KOPT-K1 (cell line): ENCODE data around the gene LIF.

Experiments
- H3K27ac ChIP-seq: fragments of 200-600 bp; sonication (generic); 2 replicates; pipeline ENCODE4 v1.5.1; 2016; ENCODE audit warnings: antibody characterized with exemption, mild to moderate bottlenecking, low read depth, low read length; ENCODE audit not compliant: poor library complexity, severe bottlenecking
- H3K36me3 ChIP-seq: fragments of 200-600 bp; sonication (generic); 2 replicates; pipeline ENCODE4 v1.5.1; 2017; ENCODE audit warnings: antibody characterized with exemption, mild to moderate bottlenecking, low read length, moderate library complexity; ENCODE audit not compliant: insufficient read depth
- H3K9me3 ChIP-seq: fragments of 200-600 bp; sonication (generic); 2 replicates; pipeline ENCODE4 v1.5.1; 2017; ENCODE audit warnings: antibody characterized with exemption, low read length, mild to moderate bottlenecking; ENCODE audit not compliant: insufficient read depth, poor library complexity, severe bottlenecking

Gene LIF

GRCh38 chr22:30261134-30261533 lies 14.6 kb upstream of the LIF start:
- no peaks in the 10 kb centered on the region for H3K9me3 ChIP-seq
- peak overlapping the region; percentile 67 for H3K27ac ChIP-seq
- peaks cover 35% of the 10 kb centered on the region for H3K36me3 ChIP-seq

GRCh38 chr22:30260682-30261081 lies 14.1 kb upstream of the LIF start:
- Histone ChIP-seq H3K36me3 (peaks cover 35% of the 10 kb centered on the region), H3K9me3 (no peaks in the 10 kb centered on the region), H3K27ac (peak overlapping the region; percentile 67)

GRCh38 chr22:30260276-30260675 lies 13.7 kb upstream of the LIF start:
- H3K36me3 ChIP-seq: peaks cover 35% of the 10 kb centered on the region
- peak overlapping the region; percentile 67 for H3K27ac ChIP-seq
- H3K9me3 ChIP-seq: no peaks in the 10 kb centered on the region

GRCh38 chr22:30254314-30254713 lies 7.8 kb upstream of the LIF start:
- H3K27ac ChIP-seq: peak overlapping the region; percentile 58
- no peaks in the 10 kb centered on the region for H3K9me3 ChIP-seq
- no peaks in the 10 kb centered on the region for H3K36me3 ChIP-seq

GRCh38 chr22:30253205-30253852 lies 6.8 kb upstream of the LIF start:
- Histone ChIP-seq H3K27ac (peak overlapping the region; percentile 58), H3K36me3 (no peaks in the 10 kb centered on the region), H3K9me3 (no peaks in the 10 kb centered on the region)

- no peaks in the 10 kb centered on the region for H3K9me3 ChIP-seq
- H3K27ac ChIP-seq: peak overlapping the region; percentile 58
- H3K36me3 ChIP-seq: no peaks in the 10 kb centered on the region
Observed at GRCh38 chr22:30252411-30253204, 6.0 kb upstream of the LIF start.

- no peaks in the 10 kb centered on the region for H3K9me3 ChIP-seq
- H3K27ac ChIP-seq: peak overlapping the region; percentile 58
- no peaks in the 10 kb centered on the region for H3K36me3 ChIP-seq
Observed at GRCh38 chr22:30251711-30252110, 5.2 kb upstream of the LIF start.

GRCh38 chr22:30250661-30251267 lies 4.2 kb upstream of the LIF start:
- no peaks in the 10 kb centered on the region for H3K9me3 ChIP-seq
- H3K27ac ChIP-seq: peak overlapping the region; percentile 76
- no peaks in the 10 kb centered on the region for H3K36me3 ChIP-seq

GRCh38 chr22:30250039-30250565 lies 3.5 kb upstream of the LIF start:
- Histone ChIP-seq H3K36me3 (no peaks in the 10 kb centered on the region), H3K27ac (peak overlapping the region; percentile 76)

GRCh38 chr22:30249049-30250038 lies 2.8 kb upstream of the LIF start:
- peak overlapping the region; percentile 76 for H3K27ac ChIP-seq
- H3K36me3 ChIP-seq: no peaks in the 10 kb centered on the region
- H3K9me3 ChIP-seq: no peaks in the 10 kb centered on the region

More at GRCh38 chr22:30250039-30250565, 3.5 kb upstream of the LIF start:
- H3K9me3 ChIP-seq: no peaks in the 10 kb centered on the region

- Histone ChIP-seq H3K9me3 (no peaks in the 10 kb centered on the region), H3K36me3 (peaks cover 3% of the 10 kb centered on the region; the same call in 1 of the 2 replicates), H3K27ac (peak overlapping the region; percentile 76)
Observed at GRCh38 chr22:30248484-30248883, 1.9 kb upstream of the LIF start.

GRCh38 chr22:30247974-30248373 lies 1.4 kb upstream of the LIF start:
- H3K9me3 ChIP-seq: no peaks in the 10 kb centered on the region
- H3K36me3 ChIP-seq: peaks cover 7% of the 10 kb centered on the region; the same call in 1 of the 2 replicates
- H3K27ac ChIP-seq: peak overlapping the region; percentile 76

- Histone ChIP-seq H3K27ac (peak overlapping the region; percentile 76), H3K9me3 (no peaks in the 10 kb centered on the region), H3K36me3 (peaks cover 11% of the 10 kb centered on the region; the same call in 1 of the 2 replicates)
Observed at GRCh38 chr22:30247561-30247960, 1.0 kb upstream of the LIF start.

- Histone ChIP-seq H3K27ac (peak overlapping the region; percentile 76), H3K9me3 (no peaks in the 10 kb centered on the region), H3K36me3 (peaks cover 11% of the 10 kb centered on the region; the same call in 1 of the 2 replicates)
Observed at GRCh38 chr22:30246814-30247376, 336 bp upstream of the LIF start.
